AG10803 (cell line): ENCODE data around the gene CHRNA3.

Source experiments
- DNase-seq: peaks from one replicate; pipeline ENCODE4 v3.0.0; 2010; ENCODE audit warnings: low read depth
- H3K4me3 ChIP-seq: 2 replicates; pipeline ENCODE4 v1.5.1; 2011; ENCODE audit warnings: mild to moderate bottlenecking, low read length, control low read depth
- CTCF ChIP-seq: conservative IDR thresholded peaks from 2 replicates; pipeline ENCODE4 v1.5.1; 2011; ENCODE audit warnings: mild to moderate bottlenecking, low read length, control low read depth, inconsistent platforms

Gene CHRNA3

DNA sequence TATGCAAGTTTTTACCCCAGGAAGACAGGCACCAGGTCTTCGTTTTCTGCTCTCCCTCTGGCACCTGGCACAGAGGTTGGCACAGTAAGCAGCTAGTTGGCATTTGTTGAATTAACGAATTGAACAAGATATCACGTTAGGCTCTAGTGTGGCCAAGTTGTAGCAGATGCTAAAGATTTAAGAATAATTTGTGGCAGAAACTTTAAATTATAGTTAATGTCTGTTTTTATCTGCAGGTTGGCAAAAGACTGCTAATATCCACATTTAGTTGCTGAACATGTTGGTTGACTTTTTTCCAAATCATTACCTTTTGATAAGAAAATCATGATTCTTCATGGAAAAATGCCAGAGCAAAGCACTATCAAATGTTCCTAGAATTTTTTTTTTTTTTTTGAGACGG lies 47.4 kb downstream of the CHRNA3 start:
- TF ChIP-seq CTCF = no peak
- no peak overlapping the region for H3K4me3 ChIP-seq
- DNase-seq = no peak

DNA sequence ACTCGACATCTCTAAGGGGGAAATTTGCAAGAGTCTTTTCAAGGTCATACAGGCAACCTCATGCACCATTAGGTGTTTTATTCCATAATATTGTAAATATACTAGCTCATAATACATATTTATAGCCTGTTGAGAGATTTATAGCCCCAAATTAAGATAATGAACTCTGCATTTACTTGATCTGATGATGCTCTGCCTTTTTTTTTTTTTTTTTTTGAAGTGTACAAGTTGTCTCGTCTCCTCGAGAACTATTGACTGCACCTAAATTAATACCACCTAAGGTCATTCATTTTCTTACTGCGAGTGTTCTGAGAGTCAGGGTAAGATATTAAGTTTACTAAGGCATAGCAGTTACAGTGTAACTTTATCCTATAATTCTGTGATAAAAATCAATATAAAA lies 49.4 kb downstream of the CHRNA3 start:
- H3K4me3 ChIP-seq = no peak overlapping the region
- no peak for TF ChIP-seq CTCF
- DNase-seq = no peak

GRCh38 chr15:78570710-78571109 lies 50.1 kb downstream of the CHRNA3 start:
- H3K4me3 ChIP-seq = no peak overlapping the region
- no peak for DNase-seq
- TF ChIP-seq CTCF = no peak

DNA sequence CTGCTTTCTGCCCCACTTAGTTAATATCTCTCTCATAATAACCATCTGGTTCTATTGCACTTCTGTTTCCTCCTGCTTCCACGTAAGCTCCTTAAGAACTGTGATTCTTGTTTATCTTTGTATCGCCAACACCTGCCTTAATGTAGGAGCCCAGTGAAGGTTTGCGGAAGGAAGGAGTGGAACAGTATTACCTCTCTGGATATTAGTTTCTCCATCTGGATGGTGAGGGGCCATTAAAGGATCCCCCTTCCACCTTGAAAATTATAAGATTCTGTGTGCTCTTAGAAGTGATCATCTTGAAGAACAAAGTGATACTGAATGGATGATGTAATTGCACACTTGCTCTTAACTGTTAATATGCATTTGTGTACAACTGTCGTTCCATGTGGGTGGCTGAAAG lies 53.3 kb downstream of the CHRNA3 start:
- no peak for DNase-seq
- TF ChIP-seq CTCF = no peak
- H3K4me3 ChIP-seq = no peak overlapping the region

DNA sequence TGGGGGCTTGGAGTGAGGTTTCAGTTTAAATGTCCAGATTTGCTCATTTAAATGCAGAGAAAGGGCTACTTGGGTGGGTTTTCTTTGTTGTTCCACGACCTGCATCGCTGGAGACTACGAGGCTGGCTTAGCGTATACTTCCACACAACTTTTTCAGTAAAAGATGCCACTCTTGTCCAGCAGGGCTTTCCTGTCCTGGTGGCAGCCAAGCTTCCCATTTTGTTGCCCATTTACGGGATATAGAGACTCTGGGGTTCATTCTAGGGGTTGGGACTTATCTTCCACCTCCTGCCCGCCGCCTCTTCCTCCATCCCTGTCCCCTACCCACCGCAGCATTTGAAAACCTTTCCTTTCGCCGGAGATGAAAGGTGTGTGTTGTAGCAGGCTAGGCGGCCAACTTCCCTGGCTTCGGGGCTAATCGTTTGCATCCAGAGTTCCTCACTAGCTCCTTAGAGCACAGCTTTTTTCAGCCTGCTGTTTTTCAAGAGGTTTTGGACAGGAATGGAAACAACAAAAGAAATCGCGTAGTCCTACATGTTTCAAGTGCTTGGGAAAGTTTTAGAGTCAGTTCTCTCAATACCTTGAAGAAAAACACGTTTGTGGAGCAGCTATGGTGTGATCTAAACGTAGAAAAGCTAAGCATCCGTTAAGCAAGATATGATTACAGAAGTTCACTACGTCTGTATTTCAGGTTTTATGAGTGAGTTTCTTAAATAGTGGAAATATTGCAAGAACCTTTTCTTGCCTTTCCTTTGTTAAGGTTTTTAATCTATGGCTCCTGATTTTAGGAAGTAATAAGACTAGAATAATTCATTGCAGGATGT lies 54.6 kb downstream of the CHRNA3 start:
- H3K4me3 ChIP-seq = peak overlapping the region; percentile 66
- peak; percentile 11 for DNase-seq
- peak; percentile 37 for TF ChIP-seq CTCF

- no peak for TF ChIP-seq CTCF
- DNase-seq = peak; percentile 66
- H3K4me3 ChIP-seq = peak within 1 kb of the TSS; percentile 66
Measured at GRCh38 chr15:78565097-78565950, 55.5 kb downstream of the CHRNA3 start, which contains the start of gene CHRNA5. CHRNA5 (plus strand) TSS chr15:78565520; CDS start chr15:78565720, 200 bp downstream.

GRCh38 chr15:78564743-78565096 lies 56.1 kb downstream of the CHRNA3 start:
- no peak for TF ChIP-seq CTCF
- DNase-seq = no peak
- H3K4me3 ChIP-seq = peak overlapping the region; percentile 66
